SK-N-MC (cell line): ENCODE data around the gene MSH3.
"Not testable (repeated sequence)": the region's sequence is repeated elsewhere in the genome, so short reads cannot be mapped to it uniquely, and the experiment has no call there.

Experiments used
- DNase-seq: peaks from one replicate; pipeline ENCODE4 v3.0.0-alpha.2; 2011; ENCODE audit warnings: low read depth, low spot score
- H3K27ac ChIP-seq: fragments of 200-600 bp; sonication (generic); 2 replicates; pipeline ENCODE4 v1.5.1; 2016; ENCODE audit warnings: mixed run types
- H3K36me3 ChIP-seq: fragments of 200-600 bp; sonication (generic); 2 replicates; pipeline ENCODE4 v1.6.1; 2017; ENCODE audit warnings: antibody characterized with exemption, low read length, mixed read lengths; ENCODE audit not compliant: insufficient read depth
- H3K4me3 ChIP-seq: fragments of 200-600 bp; sonication (generic); 2 replicates; pipeline ENCODE4 v1.5.1; 2016
- H3K9ac ChIP-seq: fragments of 200-600 bp; sonication (generic); 2 replicates; pipeline ENCODE4 v1.8.0; 2017; ENCODE audit warnings: mixed run types, mixed read lengths; ENCODE audit not compliant: insufficient read length
- H3K9me3 ChIP-seq: fragments of 200-600 bp; sonication (generic); 2 replicates; pipeline ENCODE4 v1.6.1; 2017; ENCODE audit warnings: low read depth, mild to moderate bottlenecking, antibody characterized with exemption, low read length, moderate library complexity, mixed read lengths
- EZH2 ChIP-seq: fragments of 200-600 bp; sonication (generic); IDR thresholded peaks from one replicate; pipeline ENCODE4 v1.6.1; 2017; ENCODE audit warnings: antibody characterized with exemption
- FOXP2 ChIP-seq: optimal IDR thresholded peaks from 2 replicates; pipeline ENCODE3; 2011; ENCODE audit warnings: mild to moderate bottlenecking, moderate library complexity; ENCODE audit not compliant: insufficient read depth; ENCODE audit errors: extremely low read length, control extremely low read depth
- POLR2AphosphoS5 ChIP-seq: IDR thresholded peaks from 2 replicates; pipeline ENCODE4 v1.6.1; 2012; ENCODE audit warnings: mild to moderate bottlenecking, low read depth, low read length, borderline replicate concordance

The MSH3 gene

GRCh38 chr5:80877592-80877991, 223.1 kb downstream of the MSH3 start:
- TF ChIP-seq EZH2 (no peak), POLR2AphosphoS5 (no peak), FOXP2 (no peak)
- Histone ChIP-seq H3K4me3 (no peak overlapping the region), H3K9ac (no peak overlapping the region), H3K9me3 (no peaks in the 10 kb centered on the region), H3K36me3 (peaks cover 10% of the 10 kb centered on the region; the same call in 1 of the 2 replicates), H3K27ac (no peak overlapping the region)
- no peak for DNase-seq

GRCh38 chr5:80881726-80882125, 227.3 kb downstream of the MSH3 start:
- no peak for DNase-seq
- H3K9ac ChIP-seq, result no peak overlapping the region
- TF ChIP-seq POLR2AphosphoS5 (no peak), EZH2 (no peak), FOXP2 (no peak)
- H3K9me3 ChIP-seq, result no peaks in the 10 kb centered on the region
- H3K4me3 ChIP-seq, result no peak overlapping the region
- H3K27ac ChIP-seq, result no peak overlapping the region
- H3K36me3 ChIP-seq, result no peaks in the 10 kb centered on the region; the same call in 1 of the 2 replicates

GRCh38 chr5:80883390-80883789, 228.9 kb downstream of the MSH3 start:
- H3K4me3 ChIP-seq, H3K9ac ChIP-seq, H3K9me3 ChIP-seq, H3K36me3 ChIP-seq, H3K27ac ChIP-seq, DNase-seq: not testable (repeated sequence)

GRCh38 chr5:80884086-80884813, 229.8 kb downstream of the MSH3 start:
- no peak overlapping the region for H3K9ac ChIP-seq
- H3K4me3 ChIP-seq, result no peak overlapping the region
- no peak overlapping the region for H3K27ac ChIP-seq
- no peaks in the 10 kb centered on the region for H3K36me3 ChIP-seq
- TF ChIP-seq FOXP2, result no peak
- TF ChIP-seq EZH2, result no peak
- no peak for TF ChIP-seq POLR2AphosphoS5
- DNase-seq, result no peak
- H3K9me3 ChIP-seq, result no peaks in the 10 kb centered on the region

GRCh38 chr5:80884929-80885328, 230.5 kb downstream of the MSH3 start:
- no peak for TF ChIP-seq FOXP2
- no peak for TF ChIP-seq EZH2
- no peak for TF ChIP-seq POLR2AphosphoS5
- Histone ChIP-seq H3K27ac (no peak overlapping the region), H3K4me3 (no peak overlapping the region), H3K9ac (no peak overlapping the region), H3K36me3 (no peaks in the 10 kb centered on the region), H3K9me3 (no peaks in the 10 kb centered on the region)
- no peak for DNase-seq

DNA sequence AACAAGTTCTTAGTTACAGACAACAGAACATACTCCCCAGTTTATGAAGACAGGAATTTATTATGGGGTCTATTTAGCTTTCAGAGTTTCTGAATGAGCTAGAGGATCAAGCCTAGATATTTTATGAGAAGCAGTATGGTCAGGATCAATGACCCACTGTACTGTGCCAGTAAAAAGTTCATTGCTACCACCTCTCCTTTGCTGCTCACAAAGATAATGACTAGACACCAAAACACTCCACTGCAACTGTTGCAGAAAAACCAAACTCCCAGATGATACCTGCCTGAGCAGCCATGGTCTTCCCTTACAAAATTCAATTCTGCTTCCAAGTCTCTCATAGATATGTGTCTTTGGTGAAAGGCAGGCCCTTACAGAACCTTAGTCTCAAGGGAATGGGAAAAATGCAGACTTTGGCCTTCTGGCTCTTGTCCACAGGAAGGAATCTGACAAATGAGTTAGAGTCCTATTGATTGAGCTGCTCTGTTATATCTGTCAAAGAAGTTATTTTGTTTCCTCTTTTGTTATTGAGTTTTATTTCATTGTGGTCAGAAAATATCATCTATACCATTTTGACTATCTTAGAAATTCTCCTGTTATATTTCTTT, 231.0 kb downstream of the MSH3 start:
- no peak overlapping the region for H3K27ac ChIP-seq
- H3K9ac ChIP-seq, result no peak overlapping the region
- no peaks in the 10 kb centered on the region for H3K9me3 ChIP-seq
- TF ChIP-seq POLR2AphosphoS5 (no peak), FOXP2 (no peak), EZH2 (no peak)
- no peaks in the 10 kb centered on the region; the same call in 1 of the 2 replicates for H3K36me3 ChIP-seq
- no peak overlapping the region for H3K4me3 ChIP-seq
- no peak for DNase-seq

- Histone ChIP-seq H3K36me3 (no peaks in the 10 kb centered on the region; the same call in 1 of the 2 replicates), H3K27ac (no peak overlapping the region), H3K4me3 (no peak overlapping the region), H3K9ac (no peak overlapping the region), H3K9me3 (no peaks in the 10 kb centered on the region)
- DNase-seq, result no peak
- TF ChIP-seq EZH2 (no peak), FOXP2 (no peak), POLR2AphosphoS5 (no peak)
Measured at GRCh38 chr5:80894083-80894482, 239.6 kb downstream of the MSH3 start.

DNA sequence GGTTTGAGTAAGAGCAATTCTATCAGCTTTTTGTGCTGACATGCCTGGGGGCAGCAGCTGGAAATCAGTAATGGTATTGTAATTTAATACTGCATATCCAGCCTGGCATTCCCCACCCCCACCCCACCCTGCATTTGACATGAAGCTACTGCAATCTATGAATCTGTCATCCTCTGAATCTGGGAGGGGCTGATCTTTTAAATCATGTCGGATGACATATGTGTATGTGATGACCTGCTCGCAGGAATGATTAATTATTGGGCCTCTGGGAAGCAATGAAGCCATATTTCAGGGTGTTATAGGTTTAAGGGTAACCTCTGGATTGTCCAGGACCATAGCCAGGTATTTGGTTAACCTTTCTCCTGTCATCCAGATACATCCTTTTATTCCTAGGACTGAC, 241.1 kb downstream of the MSH3 start:
- no peak for TF ChIP-seq POLR2AphosphoS5
- TF ChIP-seq EZH2, result no peak
- no peak for TF ChIP-seq FOXP2
- Histone ChIP-seq H3K9ac (no peak overlapping the region), H3K27ac (no peak overlapping the region), H3K4me3 (no peak overlapping the region), H3K9me3 (no peaks in the 10 kb centered on the region), H3K36me3 (no peaks in the 10 kb centered on the region; the same call in 1 of the 2 replicates)
- no peak for DNase-seq

DNA sequence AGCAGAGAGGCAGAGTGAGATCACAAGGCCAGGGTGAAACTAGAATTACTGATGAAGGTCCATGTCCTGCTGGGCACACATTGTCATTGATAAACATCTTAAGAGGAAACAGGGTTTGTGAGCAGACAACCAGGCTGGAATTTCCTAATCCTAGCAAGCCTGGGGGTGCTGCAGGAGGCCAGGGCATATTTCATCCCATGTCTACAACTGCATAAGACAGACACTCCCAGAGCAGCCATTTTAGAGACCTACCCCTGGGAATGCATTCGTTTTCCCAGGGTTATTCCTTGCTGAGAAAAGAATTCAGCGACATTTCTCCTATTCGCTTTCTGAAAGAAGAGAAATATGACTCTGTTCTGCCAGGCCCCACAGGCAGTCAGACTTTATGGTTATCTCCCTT, 248.2 kb downstream of the MSH3 start:
- not testable (repeated sequence) for H3K4me3 ChIP-seq, H3K9me3 ChIP-seq

More for the DNA sequence above, 248.2 kb downstream of the MSH3 start:
- H3K27ac ChIP-seq, H3K9ac ChIP-seq, DNase-seq, H3K36me3 ChIP-seq: not testable (repeated sequence)
